NOMO-1 (cell line): ENCODE data around the gene PTPN7.
A peak's percentile ranks its signal among the peaks of the same experiment; 100 is the strongest.
"Not testable (repeated sequence)": the region's sequence is repeated elsewhere in the genome, so short reads cannot be mapped to it uniquely, and the experiment has no call there.

Experiments used
- DNase-seq, 2 experiments: peaks; one replicate each; lab custom pipeline; 2025; ENCODE audit not compliant: unreplicated experiment in 2 of 2; lab: John Stamatoyannopoulos, UW

Gene PTPN7

GRCh38 chr1:202167708-202168415 is 7.5 kb upstream of the PTPN7 start:
- no peak for DNase-seq

GRCh38 chr1:202167054-202167453 is 6.7 kb upstream of the PTPN7 start:
- not testable (repeated sequence) for DNase-seq

- DNase-seq: no peak
Measured at GRCh38 chr1:202165942-202166843, 5.8 kb upstream of the PTPN7 start.

DNA sequence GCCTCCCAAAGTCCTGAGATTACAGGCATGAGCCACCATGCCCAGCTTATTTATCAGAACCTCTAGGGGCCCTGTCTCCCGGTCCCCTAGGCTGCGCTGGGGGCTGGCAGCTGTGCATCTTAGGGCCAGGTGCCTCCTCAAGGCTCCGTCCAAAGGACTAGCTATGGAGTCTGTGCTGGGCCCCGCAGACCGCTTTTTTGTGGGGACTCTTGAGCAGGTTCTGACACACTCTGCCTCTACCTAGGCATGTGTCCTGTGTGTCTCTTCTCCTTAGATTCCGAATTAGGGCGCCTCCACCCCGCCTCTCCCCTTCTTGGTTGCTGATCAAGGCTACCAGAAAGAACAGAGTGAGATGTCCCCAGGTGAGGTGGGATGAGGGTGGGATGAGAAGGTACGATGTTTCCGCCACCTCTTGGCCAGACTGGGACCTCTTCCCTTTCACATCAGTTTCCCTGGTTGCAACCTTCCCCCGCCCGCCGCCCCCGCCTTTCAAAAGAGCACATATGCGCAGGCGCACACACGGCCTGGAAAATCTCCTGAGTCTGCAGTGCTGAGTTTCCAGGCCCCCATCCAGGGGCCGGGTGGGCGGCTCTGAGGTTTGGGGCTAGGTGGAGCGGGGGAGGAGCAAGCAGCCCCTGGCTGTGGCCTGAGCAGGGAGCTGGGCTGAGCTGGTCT is 5.0 kb upstream of the PTPN7 start:
- no peak for DNase-seq

DNA sequence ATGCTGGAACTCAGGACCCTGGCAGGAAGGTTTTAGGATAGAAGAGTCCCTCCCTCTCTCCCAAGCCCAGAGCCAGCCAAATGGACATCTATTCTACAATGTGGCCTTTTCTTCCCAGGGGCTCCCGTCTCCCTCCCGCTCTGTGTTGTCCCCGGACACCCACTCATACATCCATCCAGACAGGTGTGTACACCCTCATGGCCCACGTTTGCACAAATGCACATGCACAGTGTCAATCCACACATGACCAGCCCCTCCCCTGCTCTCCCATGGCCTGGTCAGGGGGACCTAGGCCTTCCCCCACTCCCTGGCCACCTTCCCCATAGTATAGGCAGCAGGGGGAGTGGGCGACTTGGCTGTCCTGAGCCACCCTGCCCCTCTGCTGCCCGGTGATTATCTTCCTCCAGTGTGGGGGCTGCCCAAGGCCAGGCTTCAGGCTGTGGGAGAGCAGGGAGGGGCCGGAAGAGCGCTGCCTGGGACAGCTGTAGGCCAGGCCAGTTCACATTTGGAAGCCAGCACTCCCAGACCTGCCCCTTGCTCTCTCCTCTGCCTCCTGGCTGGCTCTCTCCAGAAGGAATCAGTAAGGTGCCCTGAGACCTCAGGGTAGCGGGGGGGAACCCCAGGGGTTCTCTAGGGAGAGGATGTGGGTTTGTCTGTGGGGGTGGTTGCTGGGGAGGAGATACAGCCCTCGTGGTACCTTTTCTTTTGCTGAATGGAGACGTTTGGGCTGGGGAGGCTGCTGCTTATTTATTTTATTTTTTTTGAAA is 4.1 kb upstream of the PTPN7 start:
- no peak for DNase-seq

- no peak for DNase-seq
Measured at GRCh38 chr1:202163281-202164270, 3.2 kb upstream of the PTPN7 start.

- DNase-seq: peak in 1 of 2 experiments; percentile 31
Measured at GRCh38 chr1:202162418-202163280, 2.2 kb upstream of the PTPN7 start.

DNA sequence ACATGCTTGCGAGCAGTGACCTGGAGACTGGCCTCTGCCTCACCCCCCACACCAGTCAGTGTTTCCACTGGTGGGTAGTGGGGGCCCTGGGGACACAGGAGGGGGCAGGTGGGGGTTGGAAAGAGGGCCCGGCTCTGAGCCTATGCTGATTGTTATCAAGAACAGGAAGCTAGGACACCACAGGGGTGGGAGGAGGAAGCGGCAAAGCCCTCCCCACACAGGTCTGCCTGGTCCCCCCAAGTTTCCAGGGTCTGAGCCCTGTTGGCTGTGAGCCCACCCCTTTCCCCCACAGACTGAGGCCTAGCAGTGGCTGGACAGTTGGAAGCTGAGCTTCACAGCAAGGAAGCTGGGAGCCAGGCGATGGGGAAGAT is 1.6 kb upstream of the PTPN7 start:
- peak; percentile 37 to 66 for DNase-seq

DNA sequence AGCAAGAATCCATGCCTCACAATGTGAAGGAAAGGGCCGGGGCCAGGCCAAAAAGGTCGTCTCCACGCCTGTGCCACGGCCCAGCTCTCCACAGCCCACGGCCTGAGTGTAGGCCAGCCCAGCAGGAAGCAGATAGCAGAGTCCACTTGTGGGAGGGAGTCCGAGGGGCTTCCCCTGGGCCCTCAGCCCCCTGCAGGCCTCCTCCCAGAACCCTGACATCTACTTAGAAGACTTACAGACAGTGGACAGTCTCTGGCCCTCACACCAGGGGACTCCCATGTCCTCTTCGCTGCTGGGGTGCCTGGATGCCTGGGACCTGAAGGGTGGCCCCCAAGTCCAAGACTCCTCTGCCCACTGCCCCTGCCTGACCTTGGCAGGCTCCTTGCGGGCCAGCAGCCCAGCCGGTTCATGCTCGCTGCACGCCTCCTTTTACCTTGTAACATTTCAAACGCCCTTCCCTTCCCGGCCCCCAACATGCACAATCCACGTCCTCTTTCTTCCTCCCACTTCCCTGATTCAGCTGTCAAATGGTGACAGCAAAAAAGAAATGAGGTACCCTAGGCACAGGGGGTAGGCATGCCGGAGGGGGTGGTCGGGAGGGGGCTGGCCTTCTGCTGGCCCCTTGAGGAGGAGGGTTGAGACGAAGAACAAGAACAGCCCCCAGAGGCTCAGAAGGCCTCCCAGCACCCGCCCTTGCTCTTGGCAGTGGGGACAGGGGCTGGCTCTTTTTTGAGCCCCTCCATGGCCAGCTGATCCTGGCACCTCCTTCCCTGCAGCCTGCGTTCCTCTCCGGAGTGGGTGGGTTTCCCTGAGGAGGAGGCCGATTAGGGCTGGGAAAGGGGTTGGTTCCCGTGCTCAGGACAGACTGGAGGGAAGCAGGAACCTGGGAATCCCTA is 997 bp upstream of the PTPN7 start:
- peak; percentile 22 to 41 for DNase-seq

DNA sequence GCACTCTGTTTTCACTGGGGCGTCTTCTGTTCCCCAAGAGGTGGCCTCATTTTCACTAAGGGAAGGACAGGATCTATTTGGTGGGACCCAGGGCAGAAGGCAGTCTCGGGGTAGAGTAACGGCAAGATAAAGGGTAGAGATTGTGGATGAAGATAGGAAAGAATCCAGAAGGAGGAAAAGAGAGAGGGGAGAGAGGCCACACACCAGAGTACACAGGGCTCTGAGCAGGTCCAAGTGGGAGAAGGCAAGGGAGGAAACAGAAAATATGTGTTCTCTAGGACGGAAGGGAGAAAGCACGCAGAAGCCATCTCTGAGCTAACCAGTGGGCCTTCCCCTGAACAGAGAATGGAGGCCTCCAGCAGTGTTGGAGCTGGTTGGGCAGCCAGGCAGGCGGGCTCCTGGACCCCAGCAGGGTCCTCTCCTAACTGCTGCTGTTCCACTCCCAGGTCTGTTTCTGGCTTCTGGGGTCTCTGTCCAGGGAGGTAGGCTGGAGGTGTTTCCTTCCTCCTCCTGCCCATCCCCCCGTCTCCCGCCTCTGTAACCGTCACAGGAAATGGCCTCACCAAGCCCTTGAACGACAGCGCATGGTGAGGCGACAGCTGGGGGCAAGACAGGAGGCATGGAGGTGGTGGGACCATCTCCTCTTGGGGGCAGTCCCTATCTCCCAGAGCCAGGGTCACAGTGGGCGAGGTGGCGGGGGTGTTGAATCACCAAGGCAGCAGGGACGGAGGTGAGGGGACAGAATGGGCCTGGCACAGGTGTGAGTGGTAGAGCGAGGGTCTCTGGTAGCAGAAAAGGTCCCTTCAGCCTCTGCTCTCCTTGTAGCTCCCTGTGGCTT is 649 bp downstream of the PTPN7 start:
- peak; percentile 58 to 67 for DNase-seq

DNA sequence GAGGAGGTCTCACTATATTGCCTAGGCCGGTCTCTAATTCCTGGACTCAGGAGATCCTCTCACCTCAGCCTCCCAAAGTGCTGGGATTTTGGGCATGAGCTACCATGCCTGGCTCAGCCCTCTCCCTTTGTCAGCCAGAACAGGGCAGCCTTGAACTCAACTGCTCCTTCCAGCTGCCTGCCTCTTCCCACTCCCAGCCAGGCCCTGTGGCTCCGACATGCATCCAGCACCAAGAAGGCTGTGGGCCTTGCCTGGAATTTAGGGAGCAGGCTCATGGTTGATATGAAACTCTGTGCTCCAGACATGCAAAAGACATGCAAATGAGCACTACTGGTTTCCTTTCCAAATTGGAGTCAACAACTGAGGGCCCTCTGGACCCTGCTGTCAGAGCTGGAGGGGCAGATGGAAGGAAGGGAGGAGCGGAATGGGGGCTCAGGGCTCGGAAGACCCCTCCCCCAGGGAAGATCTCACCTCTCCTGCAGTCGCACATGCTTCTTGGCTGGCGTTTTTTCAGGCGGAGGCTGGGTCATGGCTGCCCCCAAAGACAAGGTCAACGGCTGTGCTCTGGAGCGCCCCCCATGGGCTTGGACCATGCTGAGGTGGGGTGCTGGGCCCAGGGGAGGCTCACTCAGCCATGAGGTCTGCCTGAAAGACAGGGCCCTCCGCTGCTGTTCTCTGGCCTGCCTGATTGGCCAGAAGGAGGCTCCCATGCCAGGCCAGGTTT is 1.4 kb downstream of the PTPN7 start:
- peak; percentile 17 to 47 for DNase-seq

GRCh38 chr1:202157945-202158344 is 2.5 kb downstream of the PTPN7 start:
- DNase-seq: no peak

GRCh38 chr1:202156590-202156989 is 3.8 kb downstream of the PTPN7 start:
- no peak for DNase-seq

- no peak for DNase-seq
Measured at GRCh38 chr1:202155478-202156021, 4.9 kb downstream of the PTPN7 start.

GRCh38 chr1:202154766-202155477 is 5.5 kb downstream of the PTPN7 start:
- DNase-seq: peak in 1 of 2 experiments; percentile 31
